Activated CD8-positive, alpha-beta memory T cell treated with anti-CD3 and anti-CD28 coated beads for 1 hour (primary cell): ENCODE data around the gene DHPS.
"Not testable (repeated sequence)": the region's sequence is repeated elsewhere in the genome, so short reads cannot be mapped to it uniquely, and the experiment has no call there.

Experiments used
- DNase-seq, 2 donors: peaks; one replicate each; pipeline ENCODE4 v3.0.0-alpha.2; 2020; ENCODE audit warnings: low read depth in 1 of 2; ENCODE audit errors: extremely low read depth in 1 of 2

DHPS gene

GRCh38 chr19:12705654-12706331 is 24.1 kb upstream of the DHPS start:
- no peak for DNase-seq

GRCh38 chr19:12705169-12705568 is 23.5 kb upstream of the DHPS start:
- DNase-seq = no peak

- DNase-seq = no peak
Observed at GRCh38 chr19:12703046-12703445, 21.4 kb upstream of the DHPS start.

- DNase-seq = no peak
Observed at GRCh38 chr19:12701596-12702282, 20.1 kb upstream of the DHPS start.

GRCh38 chr19:12698138-12698537 is 16.5 kb upstream of the DHPS start:
- DNase-seq = no peak

GRCh38 chr19:12697425-12697824 is 15.7 kb upstream of the DHPS start:
- DNase-seq = not testable (repeated sequence)

- peak; percentile 94 to 96 for DNase-seq
Observed at GRCh38 chr19:12696366-12697335, 15.0 kb upstream of the DHPS start, which contains the start of gene FBXW9. Gene FBXW9, minus strand, starts transcription at chr19:12696631. Its CDS starts 50 bp downstream, at chr19:12696581.

GRCh38 chr19:12695997-12696365 is 14.3 kb upstream of the DHPS start:
- no peak for DNase-seq

- DNase-seq = no peak
Observed at GRCh38 chr19:12695514-12695913, 13.8 kb upstream of the DHPS start.

GRCh38 chr19:12695096-12695495 is 13.4 kb upstream of the DHPS start:
- no peak for DNase-seq

- no peak for DNase-seq
Observed at GRCh38 chr19:12694641-12695040, 13.0 kb upstream of the DHPS start.

- no peak for DNase-seq
Observed at GRCh38 chr19:12692960-12693359, 11.3 kb upstream of the DHPS start.

- DNase-seq = no peak
Observed at GRCh38 chr19:12689581-12690216, 8.0 kb upstream of the DHPS start.

- DNase-seq = no peak
Observed at GRCh38 chr19:12689012-12689411, 7.3 kb upstream of the DHPS start.

GRCh38 chr19:12687496-12688196 is 6.0 kb upstream of the DHPS start, which contains the start of gene GNG14:
Gene GNG14, plus strand, starts transcription at chr19:12687998. Its CDS starts 51 bp downstream, at chr19:12688049.
- no peak for DNase-seq

- DNase-seq = no peak
Observed at GRCh38 chr19:12685831-12686230, 4.2 kb upstream of the DHPS start.

GRCh38 chr19:12680034-12680433 is 1.6 kb downstream of the DHPS start:
- no peak for DNase-seq

- DNase-seq = not testable (repeated sequence)
Observed at GRCh38 chr19:12678039-12678438, 3.6 kb downstream of the DHPS start.

GRCh38 chr19:12676928-12677327 is 4.8 kb downstream of the DHPS start:
- DNase-seq = no peak

GRCh38 chr19:12676384-12676792 is 5.3 kb downstream of the DHPS start:
- DNase-seq = peak; percentile 58 to 80
